ENCODE data around the gene KCNJ9.

The KCNJ9 gene

DNA sequence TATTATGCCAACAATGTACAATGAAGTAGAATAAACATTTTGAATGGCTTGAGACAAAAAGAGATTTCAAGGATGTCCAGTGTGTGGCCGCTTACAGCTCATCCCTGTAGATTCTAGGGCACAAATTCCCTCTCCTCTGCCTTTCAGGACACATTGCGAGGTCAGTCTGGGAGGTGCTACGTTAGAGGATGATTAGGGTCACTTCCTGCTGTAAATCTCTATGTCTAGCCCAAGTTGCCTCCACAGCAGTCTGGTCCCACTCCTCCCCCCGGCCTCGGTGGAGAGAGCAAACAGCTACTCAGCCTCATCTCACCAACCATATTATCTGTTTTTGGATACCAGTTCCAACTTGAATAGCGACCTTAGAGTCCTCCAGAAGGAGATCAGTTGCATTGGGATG, 28.4 kb upstream of the KCNJ9 start:
- FAIRE-seq (no peak), DNase-seq (ENCODE audit: insufficient read length) (no peak)
- TF ChIP-seq POLR2AphosphoS5 (IDR thresholded peaks at IDR 0.05; ENCODE audit: low read depth, low read length): no peak
- no peak for TF ChIP-seq POLR2A (IDR thresholded peaks at IDR 0.05; ENCODE audit: low read depth, low read length)
- no peak for TF ChIP-seq TAF1 (IDR thresholded peaks at IDR 0.05; ENCODE audit: borderline replicate concordance, low read depth, low read length)

DNA sequence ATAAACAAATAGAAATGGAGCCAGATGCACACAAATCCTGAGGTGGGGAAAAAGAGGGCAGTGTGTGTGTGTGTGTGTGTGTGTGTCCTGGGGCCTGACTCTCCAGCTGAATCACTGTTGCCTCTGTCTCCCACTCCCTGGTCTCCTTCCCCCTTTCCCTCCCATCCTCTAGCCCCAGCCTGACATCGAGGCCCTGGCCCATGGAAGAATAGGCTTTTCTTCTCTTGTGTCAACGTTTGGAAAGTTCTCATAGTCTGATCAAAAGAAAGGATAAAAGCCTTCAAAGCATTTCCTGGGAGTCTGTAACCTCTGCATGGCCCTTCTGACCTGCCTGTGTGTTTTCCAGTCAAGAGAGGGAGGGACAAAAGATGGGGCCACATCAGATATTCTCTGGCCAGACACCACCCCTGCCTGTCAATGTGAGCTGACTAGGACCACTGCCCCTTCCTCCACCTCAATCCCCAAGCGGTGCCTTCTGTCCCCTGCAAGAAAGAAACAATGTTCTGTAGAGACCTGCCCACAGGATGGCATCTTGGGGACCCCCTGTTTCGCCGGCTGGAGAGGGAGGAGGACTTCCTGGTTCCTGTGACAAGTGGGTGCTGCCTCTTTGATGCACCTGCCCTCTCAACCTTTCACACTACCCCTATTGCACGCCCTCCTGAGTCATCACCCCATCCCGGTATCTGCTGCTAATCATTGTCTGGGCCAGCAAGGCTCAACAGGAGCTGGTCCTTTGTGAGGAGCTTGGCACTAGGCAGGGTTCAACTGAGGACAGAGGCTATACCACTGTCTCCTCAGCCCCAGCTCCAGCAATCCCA, 27.6 kb upstream of the KCNJ9 start:
- DNase-seq (ENCODE audit: insufficient read length) (no peak), FAIRE-seq (no peak)
- TF ChIP-seq TAF1 (IDR thresholded peaks at IDR 0.05; ENCODE audit: borderline replicate concordance, low read depth, low read length): no peak
- no peak for TF ChIP-seq POLR2A (IDR thresholded peaks at IDR 0.05; ENCODE audit: low read depth, low read length)
- TF ChIP-seq POLR2AphosphoS5 (IDR thresholded peaks at IDR 0.05; ENCODE audit: low read depth, low read length): no peak

DNA sequence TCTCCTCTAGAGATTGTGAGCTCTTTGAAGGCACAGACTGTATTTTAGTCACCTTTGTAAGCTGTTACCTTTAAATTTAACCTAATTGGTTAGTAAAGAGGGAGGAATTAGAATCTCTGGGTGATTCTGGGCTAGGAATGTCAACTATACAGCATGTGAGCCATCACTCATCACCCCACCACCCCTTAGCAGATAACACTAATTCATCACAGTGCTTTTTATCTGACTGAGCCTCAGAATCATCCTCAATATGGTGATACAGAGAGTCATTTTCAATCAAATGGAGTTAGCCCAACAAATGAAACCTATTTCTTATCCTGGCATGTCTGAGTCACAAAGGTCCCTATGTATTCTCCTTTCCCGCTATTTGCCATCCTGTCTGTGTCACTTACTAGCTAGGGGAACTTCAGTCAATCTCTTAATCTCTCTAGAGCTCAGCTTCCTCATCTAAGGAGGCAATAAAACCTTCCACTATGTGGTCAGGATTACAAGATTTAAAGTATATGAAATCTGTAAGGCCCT, 24.6 kb upstream of the KCNJ9 start:
- DNase-seq (ENCODE audit: insufficient read length): no peak
- no peak for FAIRE-seq
- TF ChIP-seq TAF1 (IDR thresholded peaks at IDR 0.05; ENCODE audit: borderline replicate concordance, low read depth, low read length) (no peak), POLR2AphosphoS5 (IDR thresholded peaks at IDR 0.05; ENCODE audit: low read depth, low read length) (no peak), POLR2A (IDR thresholded peaks at IDR 0.05; ENCODE audit: low read depth, low read length) (no peak)

- FAIRE-seq (no peak), DNase-seq (ENCODE audit: insufficient read length) (no peak)
- no peak for TF ChIP-seq POLR2A (IDR thresholded peaks at IDR 0.05; ENCODE audit: low read depth, low read length)
- TF ChIP-seq POLR2AphosphoS5 (IDR thresholded peaks at IDR 0.05; ENCODE audit: low read depth, low read length): no peak
- no peak for TF ChIP-seq TAF1 (IDR thresholded peaks at IDR 0.05; ENCODE audit: borderline replicate concordance, low read depth, low read length)
Observed at GRCh38 chr1:160058087-160058486, 23.3 kb upstream of the KCNJ9 start.

DNA sequence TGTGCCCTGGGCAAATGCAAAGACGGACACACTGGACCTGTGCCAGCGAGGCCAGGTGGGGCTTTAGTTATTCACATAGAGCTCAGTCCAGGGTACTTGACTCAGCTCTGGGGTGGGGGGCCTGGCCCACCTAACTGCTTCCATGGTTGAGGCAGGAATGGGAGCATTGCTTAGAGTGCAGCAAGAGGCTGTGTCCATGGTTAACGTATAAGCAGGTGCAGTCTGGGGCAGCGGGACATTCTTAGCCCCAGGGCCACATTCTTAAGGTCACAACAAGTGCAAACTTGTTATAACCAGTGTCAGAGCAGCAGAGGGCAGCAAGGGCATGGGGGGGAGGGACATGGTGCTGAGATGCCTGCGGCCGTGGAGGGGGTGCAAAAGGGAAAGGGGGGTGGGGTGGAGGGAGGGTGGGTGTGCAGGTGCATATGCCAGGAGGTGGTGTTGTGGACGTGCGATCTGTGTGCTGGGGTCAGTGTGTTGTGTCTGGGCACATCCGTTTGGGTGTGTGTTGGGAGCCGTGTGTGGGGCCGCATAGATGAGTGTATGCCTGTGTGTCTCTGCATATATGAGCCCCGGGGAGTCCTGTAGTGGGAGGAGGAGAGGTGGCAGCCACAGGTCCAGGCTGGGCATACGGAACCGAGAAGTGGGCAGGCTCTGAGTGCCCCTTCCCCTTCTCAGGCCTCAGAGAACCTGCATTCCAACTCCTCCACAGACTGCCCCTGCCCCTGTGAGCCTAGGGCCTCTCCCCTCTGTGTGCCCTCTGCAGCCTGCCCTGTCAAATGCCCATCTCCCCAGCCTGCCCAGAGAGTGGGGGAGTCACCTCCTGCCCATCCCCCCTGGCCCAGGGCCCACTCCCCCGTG, 19.7 kb upstream of the KCNJ9 start:
- no peak for FAIRE-seq
- DNase-seq (ENCODE audit: insufficient read length): no peak
- no peak for TF ChIP-seq POLR2A (IDR thresholded peaks at IDR 0.05; ENCODE audit: low read depth, low read length)
- no peak for TF ChIP-seq POLR2AphosphoS5 (IDR thresholded peaks at IDR 0.05; ENCODE audit: low read depth, low read length)
- no peak for TF ChIP-seq TAF1 (IDR thresholded peaks at IDR 0.05; ENCODE audit: borderline replicate concordance, low read depth, low read length)

DNA sequence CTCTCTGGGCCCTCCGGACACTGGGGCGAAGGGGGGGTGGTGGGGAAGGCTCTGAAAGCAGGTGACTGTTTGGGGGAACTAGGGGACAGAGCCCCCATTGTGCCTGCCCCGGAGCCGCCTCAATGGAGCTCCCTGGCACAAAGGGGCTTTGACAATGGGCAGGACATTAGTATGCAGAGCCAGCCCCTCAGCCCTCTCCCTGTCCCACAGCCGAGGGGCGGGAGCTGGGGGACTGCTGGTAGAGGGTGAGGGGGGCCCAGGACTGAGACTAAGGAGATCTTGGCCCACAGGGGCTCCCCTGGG, 19.2 kb upstream of the KCNJ9 start:
- FAIRE-seq: no peak
- no peak for DNase-seq (ENCODE audit: insufficient read length)
- TF ChIP-seq TAF1 (IDR thresholded peaks at IDR 0.05; ENCODE audit: borderline replicate concordance, low read depth, low read length) (no peak), POLR2AphosphoS5 (IDR thresholded peaks at IDR 0.05; ENCODE audit: low read depth, low read length) (no peak), POLR2A (IDR thresholded peaks at IDR 0.05; ENCODE audit: low read depth, low read length) (no peak)

DNA sequence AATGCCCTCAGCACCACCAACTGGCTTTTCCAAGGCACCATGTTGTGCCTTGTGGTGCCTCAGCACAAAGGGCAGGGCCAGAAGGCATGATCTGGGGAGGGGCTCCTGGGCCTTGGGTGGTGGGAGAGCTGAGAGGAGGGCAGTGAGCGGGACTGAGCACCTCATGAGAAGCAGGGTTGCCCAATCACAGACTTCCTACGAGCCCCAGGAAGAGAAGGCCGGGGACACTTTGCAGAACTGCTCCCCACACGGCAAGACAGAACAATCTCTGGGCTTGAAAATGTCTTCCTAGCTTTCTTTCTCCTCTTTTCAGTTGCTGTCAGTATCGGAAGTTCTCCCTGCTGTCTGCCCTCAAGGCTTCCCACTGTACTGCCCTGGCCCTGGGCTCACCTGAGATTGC, 18.2 kb upstream of the KCNJ9 start:
- DNase-seq (ENCODE audit: insufficient read length) (no peak), FAIRE-seq (no peak)
- TF ChIP-seq POLR2AphosphoS5 (IDR thresholded peaks at IDR 0.05; ENCODE audit: low read depth, low read length): no peak
- no peak for TF ChIP-seq POLR2A (IDR thresholded peaks at IDR 0.05; ENCODE audit: low read depth, low read length)
- no peak for TF ChIP-seq TAF1 (IDR thresholded peaks at IDR 0.05; ENCODE audit: borderline replicate concordance, low read depth, low read length)

GRCh38 chr1:160064164-160064563, 17.2 kb upstream of the KCNJ9 start:
- TF ChIP-seq TAF1 (IDR thresholded peaks at IDR 0.05; ENCODE audit: borderline replicate concordance, low read depth, low read length): no peak
- no peak for TF ChIP-seq POLR2A (IDR thresholded peaks at IDR 0.05; ENCODE audit: low read depth, low read length)
- TF ChIP-seq POLR2AphosphoS5 (IDR thresholded peaks at IDR 0.05; ENCODE audit: low read depth, low read length): no peak
- DNase-seq (ENCODE audit: insufficient read length) (no peak), FAIRE-seq (no peak)

GRCh38 chr1:160064746-160065145, 16.6 kb upstream of the KCNJ9 start:
- FAIRE-seq: no peak
- DNase-seq (ENCODE audit: insufficient read length): no peak
- no peak for TF ChIP-seq POLR2AphosphoS5 (IDR thresholded peaks at IDR 0.05; ENCODE audit: low read depth, low read length)
- no peak for TF ChIP-seq POLR2A (IDR thresholded peaks at IDR 0.05; ENCODE audit: low read depth, low read length)
- no peak for TF ChIP-seq TAF1 (IDR thresholded peaks at IDR 0.05; ENCODE audit: borderline replicate concordance, low read depth, low read length)

GRCh38 chr1:160066829-160067745, 14.3 kb upstream of the KCNJ9 start:
- FAIRE-seq (no peak), DNase-seq (ENCODE audit: insufficient read length) (no peak)
- TF ChIP-seq POLR2AphosphoS5 (IDR thresholded peaks at IDR 0.05; ENCODE audit: low read depth, low read length): no peak
- TF ChIP-seq TAF1 (IDR thresholded peaks at IDR 0.05; ENCODE audit: borderline replicate concordance, low read depth, low read length): no peak
- no peak for TF ChIP-seq POLR2A (IDR thresholded peaks at IDR 0.05; ENCODE audit: low read depth, low read length)

DNA sequence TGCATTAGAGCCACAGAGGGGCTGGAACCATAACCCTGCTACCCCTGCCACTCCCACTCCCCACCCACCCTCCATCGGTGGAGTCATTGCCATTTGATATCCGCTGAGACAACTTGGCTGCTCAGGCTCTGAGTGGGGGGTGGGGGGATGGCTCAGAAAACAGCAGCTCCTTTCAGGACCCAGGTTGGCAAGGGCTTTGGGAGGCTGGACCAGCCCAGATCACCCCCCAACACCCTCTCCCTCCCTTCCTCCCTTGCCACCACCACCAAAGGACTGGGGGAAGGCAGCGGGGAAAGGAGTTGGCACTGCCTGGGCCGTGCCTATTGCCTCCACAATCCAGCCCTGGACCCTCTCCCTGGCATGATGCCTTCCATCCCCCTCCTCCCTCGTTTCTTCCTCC, 13.1 kb upstream of the KCNJ9 start:
- DNase-seq (ENCODE audit: insufficient read length) (no peak), FAIRE-seq (no peak)
- no peak for TF ChIP-seq POLR2AphosphoS5 (IDR thresholded peaks at IDR 0.05; ENCODE audit: low read depth, low read length)
- TF ChIP-seq POLR2A (IDR thresholded peaks at IDR 0.05; ENCODE audit: low read depth, low read length): no peak
- no peak for TF ChIP-seq TAF1 (IDR thresholded peaks at IDR 0.05; ENCODE audit: borderline replicate concordance, low read depth, low read length)
